ENCODE results near the gene SPATA46.

- TF ChIP-seq EP300 (IDR thresholded peaks at IDR 0.05), result no peak
- no peak for TF ChIP-seq CTCF (IDR thresholded peaks at IDR 0.05)
- no peak for TF ChIP-seq POLR2A (IDR thresholded peaks at IDR 0.05)
- TF ChIP-seq POLR2AphosphoS5 (IDR thresholded peaks at IDR 0.05), result no peak
Measured at GRCh38 chr1:162384601-162385279, 8.1 kb upstream of the SPATA46 start.
